ENCODE results near the gene SIRPG.
"Not testable (repeated sequence)": the region's sequence is repeated elsewhere in the genome, so short reads cannot be mapped to it uniquely, and the experiment has no call there.

SIRPG gene

GRCh38 chr20:1657556-1658334 lies at the start of gene SIRPG:
Gene SIRPG (minus strand): TSS chr20:1657779. CDS start chr20:1657714, 65 bp downstream.
- peak; percentile 54 for DNase-seq

GRCh38 chr20:1706887-1707286 lies 49.3 kb upstream of the SIRPG start:
- not testable (repeated sequence) for DNase-seq

DNA sequence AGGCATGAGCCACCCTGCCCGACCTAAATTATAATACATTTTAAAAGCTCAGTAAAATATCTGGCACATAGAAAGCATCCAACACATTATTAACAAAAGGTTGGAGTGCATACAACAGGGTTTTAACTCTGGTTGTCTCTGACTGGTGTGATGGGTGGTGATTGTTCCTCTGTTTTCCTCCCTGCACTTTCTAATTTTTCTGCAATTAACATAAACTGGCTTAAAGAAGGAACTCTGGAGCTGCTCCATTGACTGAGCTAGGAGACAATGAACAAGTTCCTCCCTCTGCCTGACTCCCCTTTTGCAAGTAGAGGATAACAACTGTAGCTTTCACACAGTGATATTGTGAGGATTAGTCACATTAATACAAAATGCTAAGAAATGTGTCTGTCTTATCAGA lies 48.5 kb upstream of the SIRPG start:
- no peak for DNase-seq

DNA sequence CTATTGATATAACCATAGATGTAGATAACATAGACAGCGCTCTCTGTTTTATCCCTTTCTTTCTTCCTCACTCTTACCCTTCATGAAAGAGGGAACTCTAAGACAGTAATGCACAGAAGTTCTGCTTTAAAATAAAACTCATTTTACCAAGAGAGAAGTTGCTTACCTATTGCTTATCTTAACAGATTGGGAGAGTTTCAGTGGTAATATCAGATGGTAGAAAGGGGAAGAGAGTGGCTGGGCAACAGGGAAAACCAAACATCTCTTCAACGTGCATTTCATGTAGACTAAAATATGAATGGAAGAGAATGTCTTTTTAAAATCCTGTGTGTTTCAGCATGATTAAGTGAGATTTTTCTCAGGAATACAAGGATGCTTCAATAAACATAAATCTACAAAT lies 45.3 kb upstream of the SIRPG start:
- DNase-seq: no peak

DNA sequence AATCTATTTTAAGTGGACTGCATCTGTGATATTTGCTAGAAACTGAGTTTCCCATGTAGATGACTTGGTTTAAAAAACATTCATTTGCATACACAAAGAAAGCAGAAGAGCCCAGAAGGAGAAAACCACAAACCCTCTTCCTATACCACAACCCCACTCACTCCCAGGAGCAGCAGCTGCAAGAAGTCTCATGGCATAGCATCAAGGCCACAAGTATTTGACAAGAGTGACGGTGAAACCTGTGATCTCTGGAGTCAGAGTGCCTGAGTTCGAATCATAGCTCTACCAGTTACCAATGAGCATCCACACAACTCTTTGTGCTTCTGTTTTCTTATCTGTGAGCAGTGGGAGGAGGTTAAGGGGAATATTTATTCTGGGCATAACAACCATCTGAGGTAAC lies 44.7 kb upstream of the SIRPG start:
- no peak for DNase-seq

GRCh38 chr20:1700990-1701389 lies 43.4 kb upstream of the SIRPG start:
- DNase-seq: no peak

DNA sequence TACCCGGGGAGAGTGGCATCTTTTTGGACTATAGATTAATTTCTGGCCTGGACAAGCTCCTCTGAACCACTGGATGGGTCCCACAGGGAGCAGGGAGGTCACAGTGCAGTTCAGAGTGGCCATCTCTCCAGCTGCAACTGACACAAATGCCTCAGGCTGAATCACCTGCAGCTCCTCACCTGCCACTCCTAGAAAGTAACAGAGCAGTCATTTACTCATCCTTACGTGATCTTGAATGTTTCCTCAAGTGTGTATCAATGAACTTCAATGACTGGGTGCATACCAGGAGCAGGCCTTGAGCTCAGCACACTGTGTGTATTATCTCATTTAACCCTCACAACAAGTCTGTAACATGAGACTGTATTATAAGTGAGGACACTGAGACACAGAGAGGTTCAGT lies 40.0 kb upstream of the SIRPG start:
- no peak for DNase-seq

DNA sequence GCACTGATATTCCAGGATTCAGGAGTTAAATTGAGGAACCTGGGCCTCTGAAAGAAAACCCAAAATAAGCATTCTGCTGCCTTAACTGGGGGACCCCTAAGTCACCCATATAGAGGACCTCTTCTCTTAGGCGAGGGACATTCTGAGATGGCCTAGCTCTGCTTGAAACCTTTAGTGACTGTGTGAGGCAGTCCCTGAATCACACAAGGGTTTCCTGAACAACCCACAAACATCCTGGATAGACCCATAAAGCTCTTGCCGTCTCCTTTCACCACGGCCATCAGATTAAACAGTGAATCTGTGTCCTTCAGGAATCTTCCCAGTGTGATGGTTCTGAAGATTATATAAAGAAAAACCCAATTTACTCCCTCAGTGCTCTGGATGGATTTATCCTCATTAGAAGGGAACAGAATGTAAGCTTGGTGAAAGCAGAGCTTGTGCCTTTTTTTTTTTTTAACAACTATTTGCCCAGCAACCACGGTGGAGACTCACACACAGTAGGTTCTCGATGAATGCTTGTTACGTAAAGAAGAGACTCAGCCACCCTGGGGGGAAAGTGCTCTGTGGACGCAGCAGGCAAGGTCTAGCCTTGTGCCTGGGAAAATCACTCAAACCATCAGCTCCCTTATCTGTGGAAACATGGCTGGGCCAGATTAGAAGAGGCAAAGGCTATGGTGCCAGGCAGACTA lies 39.1 kb upstream of the SIRPG start:
- peak; percentile 21 for DNase-seq

- DNase-seq: no peak
Measured at GRCh38 chr20:1694672-1695071, 37.1 kb upstream of the SIRPG start.

GRCh38 chr20:1693427-1693826 lies 35.8 kb upstream of the SIRPG start:
- no peak for DNase-seq

DNA sequence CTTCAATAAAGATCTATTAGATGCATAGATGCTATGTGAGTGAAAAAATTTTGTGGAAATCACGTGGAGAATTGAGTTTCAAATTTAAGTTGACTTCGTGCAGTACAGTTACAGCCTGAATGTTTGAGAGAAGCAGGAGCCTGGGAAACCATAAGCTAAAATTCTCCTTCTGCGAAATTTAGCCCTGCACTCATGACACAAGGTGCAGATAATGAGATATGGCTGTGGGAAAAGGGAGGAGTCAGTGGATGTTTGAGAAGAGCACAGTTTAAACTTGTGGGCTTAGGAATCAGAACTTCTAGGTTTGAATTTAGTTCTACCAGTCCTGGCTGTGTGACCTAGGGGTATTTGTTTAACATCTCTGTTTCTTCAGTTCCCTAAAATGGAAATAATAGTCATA lies 32.1 kb upstream of the SIRPG start:
- no peak for DNase-seq

GRCh38 chr20:1688886-1689538 lies 31.4 kb upstream of the SIRPG start:
- DNase-seq: no peak

DNA sequence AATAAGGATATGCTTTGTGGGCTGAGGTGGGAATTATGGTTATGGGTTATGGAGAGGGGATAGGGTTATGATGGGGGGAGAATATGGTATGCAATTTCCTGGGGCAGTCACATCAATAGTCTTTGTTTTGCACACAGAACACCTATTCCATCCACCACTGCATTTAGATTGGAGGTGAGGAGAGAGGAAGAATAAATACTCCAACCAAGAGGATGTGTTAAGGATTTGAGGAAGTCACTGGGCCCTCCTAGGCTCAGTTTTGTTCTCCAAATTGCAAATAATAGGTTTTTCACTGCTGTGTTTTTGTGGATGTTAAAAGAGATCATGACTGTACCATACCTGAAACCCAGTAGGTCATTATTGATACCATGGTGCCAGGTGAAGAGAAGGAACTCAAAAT lies 29.5 kb upstream of the SIRPG start:
- DNase-seq: no peak

DNA sequence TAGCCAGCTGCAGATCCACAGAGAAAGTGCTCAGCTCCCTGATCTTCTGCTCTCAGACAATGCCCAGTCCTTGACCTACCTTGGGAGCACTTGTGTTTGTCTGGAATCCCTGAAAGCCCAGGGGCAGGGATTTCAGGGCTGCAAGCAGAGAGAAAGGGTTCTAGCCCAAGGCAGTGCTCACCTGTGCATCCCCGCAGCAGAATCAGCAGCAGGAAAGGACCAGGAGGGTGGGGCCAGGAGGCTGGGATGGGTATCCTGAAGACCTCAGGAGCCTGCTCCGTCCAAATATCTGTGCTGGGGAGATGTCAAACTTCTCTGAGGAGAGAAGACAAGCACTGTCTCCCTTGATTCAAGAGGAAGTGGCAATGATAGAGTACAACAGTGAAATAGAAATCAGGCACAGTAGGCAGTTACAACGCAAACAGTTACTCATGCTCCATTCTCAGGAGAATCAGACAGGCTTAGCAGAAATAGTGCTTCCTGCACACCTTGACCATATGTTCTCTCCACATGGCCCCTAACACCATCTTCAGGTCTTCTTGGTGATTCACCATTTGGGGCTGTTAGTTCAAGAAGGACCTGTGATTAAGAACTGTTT lies 28.7 kb upstream of the SIRPG start:
- peak; percentile 29 for DNase-seq

- peak; percentile 31 for DNase-seq
Measured at GRCh38 chr20:1685304-1686052, 27.9 kb upstream of the SIRPG start.

- DNase-seq: no peak
Measured at GRCh38 chr20:1684872-1685271, 27.3 kb upstream of the SIRPG start.

DNA sequence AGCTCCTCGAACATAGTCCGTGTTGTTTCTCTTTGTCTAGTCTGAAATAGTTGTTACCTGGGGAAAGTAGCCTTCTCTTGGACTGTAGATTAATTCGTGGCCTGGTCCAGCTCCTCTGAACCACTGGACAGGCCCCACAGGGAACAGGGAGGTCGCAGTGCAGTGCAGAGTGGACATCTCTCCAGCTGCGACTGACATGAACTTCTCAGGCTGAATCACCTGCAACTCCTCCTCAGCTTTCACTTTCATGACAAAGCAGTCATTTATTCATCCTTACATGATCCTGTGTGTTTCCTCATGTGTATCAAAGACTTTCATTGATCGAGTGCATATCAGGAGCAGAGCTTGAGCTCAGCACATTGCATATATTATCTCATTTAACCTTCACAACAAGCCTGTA lies 19.1 kb upstream of the SIRPG start:
- no peak for DNase-seq

- DNase-seq: peak; percentile 28
Measured at GRCh38 chr20:1674990-1675780, 17.6 kb upstream of the SIRPG start.

DNA sequence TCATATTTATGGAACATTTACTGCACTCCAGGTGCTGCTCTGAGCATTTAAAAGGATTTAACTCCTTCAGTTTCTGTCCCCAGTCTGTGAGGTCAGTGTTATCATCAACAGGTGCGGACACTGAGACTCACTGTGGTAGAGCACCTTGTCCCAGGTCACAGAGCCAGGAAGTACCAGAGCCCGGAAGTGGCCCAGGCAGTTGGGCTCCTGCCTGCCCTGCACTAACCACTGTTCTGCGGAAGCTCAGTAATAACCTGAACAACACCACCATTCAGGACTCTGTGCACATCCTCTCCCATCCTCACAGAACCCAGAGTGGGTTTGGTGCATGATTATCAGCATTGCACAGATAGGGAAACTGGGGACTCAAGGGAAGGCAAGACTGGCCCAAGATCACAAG lies 16.8 kb upstream of the SIRPG start:
- DNase-seq: peak; percentile 75

DNA sequence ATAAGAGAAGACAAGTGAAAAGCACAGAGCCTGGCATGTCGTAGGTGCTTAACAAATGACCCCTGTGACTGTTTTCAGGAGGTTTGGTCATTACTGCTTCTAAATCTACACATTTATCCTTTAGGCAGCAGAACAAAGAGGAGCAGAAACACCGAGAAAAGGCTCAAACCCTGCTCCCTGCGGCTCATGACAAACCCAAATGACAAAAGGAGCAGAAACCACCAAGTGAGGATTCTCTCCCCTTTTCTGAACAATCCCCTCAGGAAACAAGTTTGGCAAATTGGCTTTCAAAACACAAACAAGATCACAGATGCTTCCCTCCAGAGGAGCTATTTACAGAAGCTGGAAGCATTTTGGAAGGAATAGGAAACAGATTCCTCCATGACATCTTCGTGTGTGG lies 15.8 kb upstream of the SIRPG start:
- DNase-seq: no peak

DNA sequence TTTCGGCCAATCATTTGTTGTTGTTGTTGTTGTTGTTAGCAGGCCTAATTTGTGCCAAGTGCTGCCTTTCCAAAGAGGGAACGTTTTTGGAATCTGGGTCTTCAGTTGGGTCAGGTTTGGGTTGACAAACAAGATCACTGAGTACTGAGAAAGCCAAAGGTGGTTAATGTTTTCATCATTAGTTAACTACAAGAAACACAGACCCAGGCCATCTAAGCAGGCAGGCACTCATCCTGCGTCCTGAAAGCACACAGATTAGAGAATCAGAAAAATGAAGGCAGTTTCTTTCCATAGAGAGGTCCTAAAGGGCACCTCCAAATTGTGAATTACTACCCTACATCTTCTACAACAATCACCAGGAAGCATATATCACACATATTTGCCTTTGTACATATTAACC lies 15.1 kb upstream of the SIRPG start:
- DNase-seq: no peak
